Measurements from ENCODE around the gene EXOC3.

GRCh38 chr5:444226-444625, 1.2 kb downstream of the EXOC3 start:
- TF ChIP-seq, protein P1, sequence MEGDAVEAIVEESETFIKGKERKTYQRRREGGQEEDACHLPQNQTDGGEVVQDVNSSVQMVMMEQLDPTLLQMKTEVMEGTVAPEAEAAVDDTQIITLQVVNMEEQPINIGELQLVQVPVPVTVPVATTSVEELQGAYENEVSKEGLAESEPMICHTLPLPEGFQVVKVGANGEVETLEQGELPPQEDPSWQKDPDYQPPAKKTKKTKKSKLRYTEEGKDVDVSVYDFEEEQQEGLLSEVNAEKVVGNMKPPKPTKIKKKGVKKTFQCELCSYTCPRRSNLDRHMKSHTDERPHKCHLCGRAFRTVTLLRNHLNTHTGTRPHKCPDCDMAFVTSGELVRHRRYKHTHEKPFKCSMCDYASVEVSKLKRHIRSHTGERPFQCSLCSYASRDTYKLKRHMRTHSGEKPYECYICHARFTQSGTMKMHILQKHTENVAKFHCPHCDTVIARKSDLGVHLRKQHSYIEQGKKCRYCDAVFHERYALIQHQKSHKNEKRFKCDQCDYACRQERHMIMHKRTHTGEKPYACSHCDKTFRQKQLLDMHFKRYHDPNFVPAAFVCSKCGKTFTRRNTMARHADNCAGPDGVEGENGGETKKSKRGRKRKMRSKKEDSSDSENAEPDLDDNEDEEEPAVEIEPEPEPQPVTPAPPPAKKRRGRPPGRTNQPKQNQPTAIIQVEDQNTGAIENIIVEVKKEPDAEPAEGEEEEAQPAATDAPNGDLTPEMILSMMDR (IDR thresholded peaks at IDR 0.05), result no peak
- TF ChIP-seq ZNF263 (CRISPR knock-in tag; IDR thresholded peaks at IDR 0.05; ENCODE audit: low read depth), result no peak

Data from WTC11 (cell line).